HPDE6-E6E7 (cell line): Measurements from ENCODE around the gene ID3.

Experiments used
- DNase-seq: peaks from one replicate; pipeline ENCODE4 v3.0.0; 2011; ENCODE audit warnings: missing footprints; ENCODE audit errors: extremely low spot score

Gene ID3

GRCh38 chr1:23566304-23566703 lies 7.0 kb upstream of the ID3 start:
- no peak for DNase-seq

- DNase-seq = no peak
Observed at GRCh38 chr1:23565776-23566175, 6.5 kb upstream of the ID3 start.

GRCh38 chr1:23564529-23565122 lies 5.3 kb upstream of the ID3 start:
- no peak for DNase-seq

- no peak for DNase-seq
Observed at GRCh38 chr1:23563755-23564374, 4.6 kb upstream of the ID3 start.

- no peak for DNase-seq
Observed at GRCh38 chr1:23563003-23563402, 3.7 kb upstream of the ID3 start.

- no peak for DNase-seq
Observed at GRCh38 chr1:23562137-23562876, 3.0 kb upstream of the ID3 start.

- DNase-seq = no peak
Observed at GRCh38 chr1:23561813-23562100, 2.5 kb upstream of the ID3 start.

- DNase-seq = no peak
Observed at GRCh38 chr1:23561076-23561812, 1.9 kb upstream of the ID3 start.

GRCh38 chr1:23559985-23560741 lies 862 bp upstream of the ID3 start:
- no peak for DNase-seq

- no peak for DNase-seq
Observed at GRCh38 chr1:23558872-23559135, 497 bp downstream of the ID3 start.

GRCh38 chr1:23558140-23558871 lies 995 bp downstream of the ID3 start:
- DNase-seq = no peak

GRCh38 chr1:23557471-23558124 lies 1.7 kb downstream of the ID3 start:
- DNase-seq = no peak

GRCh38 chr1:23556635-23557470 lies 2.4 kb downstream of the ID3 start:
- DNase-seq = no peak

- DNase-seq = no peak
Observed at GRCh38 chr1:23555986-23556634, 3.2 kb downstream of the ID3 start.

GRCh38 chr1:23555270-23555985 lies 3.9 kb downstream of the ID3 start:
- DNase-seq = no peak

- DNase-seq = no peak
Observed at GRCh38 chr1:23554481-23555269, 4.6 kb downstream of the ID3 start.

- DNase-seq = no peak
Observed at GRCh38 chr1:23554127-23554480, 5.2 kb downstream of the ID3 start.
